ENCODE results near the gene ACOT4.
A peak's percentile ranks its signal among the peaks of the same experiment; 100 is the strongest.
"Not testable (repeated sequence)": the region's sequence is repeated elsewhere in the genome, so short reads cannot be mapped to it uniquely, and the experiment has no call there.

ACOT4 gene

GRCh38 chr14:73634011-73634833, 42.5 kb downstream of the ACOT4 start:
- peak in 1 of 2 experiments; percentile 16 for DNase-seq

GRCh38 chr14:73636355-73636754, 44.7 kb downstream of the ACOT4 start:
- not testable (repeated sequence) for DNase-seq

GRCh38 chr14:73637830-73638229, 46.2 kb downstream of the ACOT4 start:
- no peak for DNase-seq

DNA sequence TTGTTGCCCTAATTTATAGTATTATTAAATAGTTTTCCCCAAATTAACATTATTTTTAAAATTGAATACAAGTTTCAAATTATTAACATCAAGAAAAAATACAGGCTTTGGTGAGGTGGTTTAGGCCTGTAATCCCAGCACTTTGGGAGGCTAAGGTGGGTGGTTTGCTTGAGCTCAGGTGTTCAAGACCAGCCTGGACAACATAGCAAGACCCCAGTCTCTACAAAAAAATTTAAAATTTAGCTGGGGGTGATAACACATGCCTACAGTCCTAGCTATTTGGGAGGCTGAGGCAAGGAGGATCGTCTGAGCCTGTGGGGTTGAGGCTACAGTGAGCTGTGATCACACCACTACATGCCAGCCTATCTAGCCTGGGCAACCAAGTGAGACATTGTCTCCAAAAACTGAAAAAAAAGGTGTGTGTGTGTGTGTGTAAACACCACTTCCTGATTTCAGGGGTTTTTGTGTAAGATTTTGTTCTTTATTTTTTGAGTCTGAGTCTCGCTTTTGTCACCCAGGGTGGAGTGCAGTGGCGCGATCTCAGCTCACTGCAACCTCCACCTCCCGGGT, 49.2 kb downstream of the ACOT4 start:
- no peak for DNase-seq

GRCh38 chr14:73644531-73645247, 53.0 kb downstream of the ACOT4 start, which contains the start of gene DNAL1:
Gene DNAL1, plus strand, starts transcription at chr14:73644986. Its CDS starts 54 bp downstream, at chr14:73645040.
- DNase-seq, result peak; percentile 43 to 46

DNA sequence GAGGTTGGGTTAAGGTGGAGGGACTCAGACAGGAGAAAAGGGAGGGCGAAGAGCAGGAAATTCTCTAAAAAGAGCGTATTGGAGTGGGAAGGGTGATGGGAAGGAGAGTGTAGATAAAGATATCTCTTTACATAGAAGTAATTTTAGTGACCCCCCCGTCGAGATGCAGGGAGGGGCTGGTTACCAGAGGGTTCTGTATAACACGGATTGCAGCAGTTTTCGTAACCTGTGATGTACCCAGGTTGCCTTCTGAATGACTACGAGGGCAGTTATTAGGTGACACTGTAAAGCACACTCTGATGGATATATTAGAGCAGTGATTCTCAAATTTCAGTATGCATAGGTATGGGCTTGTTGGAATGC, 53.6 kb downstream of the ACOT4 start:
- DNase-seq, result no peak

All from cerebellar nuclear complex (tissue), 1 donor.